A549 (cell line): ENCODE measurements around the gene OR7C1.

Source experiments
- CTCF ChIP-seq: fragments of >200 bp; sonication (Bioruptor Twin); formaldehyde crosslinking; IDR thresholded peaks from 3 replicates; pipeline ENCODE4 v1.5.1; 2016
- GATA3 ChIP-seq: IDR thresholded peaks from 2 replicates; pipeline ENCODE4 v1.6.1; 2012; ENCODE audit warnings: borderline replicate concordance
- NFE2L2 ChIP-seq: fragments of 150-350 bp; conservative IDR thresholded peaks from 2 replicates; pipeline ENCODE4 v1.6.1; 2014; ENCODE audit warnings: low read length
- POLR2A ChIP-seq: IDR thresholded peaks from 2 replicates; pipeline ENCODE4 v1.6.1; 2012; ENCODE audit warnings: mild to moderate bottlenecking, low read length

- TF ChIP-seq GATA3 = no peak
- no peak for TF ChIP-seq POLR2A
- TF ChIP-seq NFE2L2 = no peak
- no peak for TF ChIP-seq CTCF
Observed at GRCh38 chr19:14814982-14815652, 19.9 kb downstream of the OR7C1 start.
